SK-N-SH treated with all-trans-retinoic acid at 6 μM for 48 hours (cell line): ENCODE results near the gene CEBPA.

Experiments
- ATAC-seq: fragments of 200-7000 bp; cut with Tn5 transposase; 3 replicates; pipeline ENCODE4 v1.9.1; 2020; ENCODE audit warnings: mild to moderate bottlenecking, moderate library complexity
- ARNTL ChIP-seq: fragments of 450-650 bp; formaldehyde crosslinking; IDR thresholded peaks from 2 replicates; pipeline ENCODE4 v1.5.0; 2020; ENCODE audit warnings: low read depth, mild to moderate bottlenecking, moderate library complexity, borderline replicate concordance
- BACH2 ChIP-seq: fragments of 250-450 bp; sonication (Bioruptor Pico); IDR thresholded peaks from 2 replicates; pipeline ENCODE4 v1.9.0; 2021; ENCODE audit warnings: mild to moderate bottlenecking, borderline replicate concordance
- CREB5 ChIP-seq: fragments of 250-450 bp; sonication (Bioruptor Pico); IDR thresholded peaks from 2 replicates; pipeline ENCODE4 v1.5.1; 2020; ENCODE audit warnings: low read depth, mild to moderate bottlenecking, moderate library complexity
- CSDC2 ChIP-seq: fragments of 250-450 bp; sonication (Bioruptor Pico); IDR thresholded peaks from 2 replicates; pipeline ENCODE4 v1.5.0; 2020; ENCODE audit warnings: mild to moderate bottlenecking, moderate library complexity
- CSRNP3 ChIP-seq: fragments of 250-450 bp; sonication (Bioruptor Pico); IDR thresholded peaks from 2 replicates; pipeline ENCODE4 v1.5.1; 2021; ENCODE audit warnings: mild to moderate bottlenecking, moderate library complexity
- ESRRG ChIP-seq: fragments of 250-450 bp; sonication (Bioruptor Pico); IDR thresholded peaks from 2 replicates; pipeline ENCODE4 v1.6.1; 2021; ENCODE audit warnings: mild to moderate bottlenecking
- GLIS3 ChIP-seq: fragments of 250-450 bp; sonication (Bioruptor Pico); IDR thresholded peaks from 2 replicates; pipeline ENCODE4 v1.5.0; 2020; ENCODE audit warnings: mild to moderate bottlenecking, moderate library complexity
- ISL1 ChIP-seq: fragments of 250-450 bp; sonication (Bioruptor Pico); IDR thresholded peaks from 2 replicates; pipeline ENCODE4 v2.1.2; 2022; ENCODE audit warnings: mild to moderate bottlenecking, moderate library complexity
- OSR1 ChIP-seq: fragments of 250-450 bp; sonication (Bioruptor Pico); IDR thresholded peaks from 2 replicates; pipeline ENCODE4 v1.8.0; 2022; ENCODE audit warnings: moderate library complexity, mild to moderate bottlenecking, inconsistent platforms
- PATZ1 ChIP-seq: fragments of 250-450 bp; sonication (Bioruptor Pico); IDR thresholded peaks from 2 replicates; pipeline ENCODE4 v1.8.0; 2020; ENCODE audit warnings: mild to moderate bottlenecking, moderate library complexity, borderline replicate concordance
- PPARA ChIP-seq: fragments of 250-450 bp; sonication (Bioruptor Pico); IDR thresholded peaks from 2 replicates; pipeline ENCODE4 v1.5.0; 2020; ENCODE audit warnings: mild to moderate bottlenecking, borderline replicate concordance
- RARB ChIP-seq: fragments of 250-450 bp; sonication (Bioruptor Pico); IDR thresholded peaks from 2 replicates; pipeline ENCODE4 v1.8.0; 2021; ENCODE audit warnings: mild to moderate bottlenecking, moderate library complexity
- SNAI2 ChIP-seq: fragments of 250-450 bp; sonication (Bioruptor Pico); IDR thresholded peaks from 2 replicates; pipeline ENCODE4 v1.5.0; 2020; ENCODE audit warnings: mild to moderate bottlenecking, moderate library complexity
- TCF4 ChIP-seq: fragments of 250-450 bp; sonication (Bioruptor Pico); IDR thresholded peaks from 2 replicates; pipeline ENCODE4 v1.8.0; 2021; ENCODE audit warnings: mild to moderate bottlenecking, moderate library complexity, borderline replicate concordance
- TOX ChIP-seq: fragments of 250-450 bp; sonication (Bioruptor Pico); IDR thresholded peaks from 2 replicates; pipeline ENCODE4 v1.8.0; 2021; ENCODE audit warnings: mild to moderate bottlenecking, moderate library complexity, borderline replicate concordance
- TSHZ2 ChIP-seq: fragments of 250-450 bp; sonication (Bioruptor Pico); IDR thresholded peaks from 2 replicates; pipeline ENCODE4 v1.5.0; 2020; ENCODE audit warnings: mild to moderate bottlenecking, moderate library complexity
- ZC3H10 ChIP-seq: fragments of 250-450 bp; sonication (Bioruptor Pico); IDR thresholded peaks from 2 replicates; pipeline ENCODE4 v1.5.1; 2021; ENCODE audit warnings: mild to moderate bottlenecking, moderate library complexity
- ZFP3 ChIP-seq: fragments of 250-450 bp; sonication (Bioruptor Pico); IDR thresholded peaks from 2 replicates; pipeline ENCODE4 v1.5.0; 2020; ENCODE audit warnings: mild to moderate bottlenecking, moderate library complexity
- ZFP30 ChIP-seq: fragments of 450-650 bp; formaldehyde crosslinking; IDR thresholded peaks from 2 replicates; pipeline ENCODE4 v1.5.0; 2022; ENCODE audit warnings: mild to moderate bottlenecking, moderate library complexity
- ZNF565 ChIP-seq: fragments of 450-650 bp; formaldehyde crosslinking; conservative IDR thresholded peaks from 2 replicates; pipeline ENCODE4 v1.5.0; 2020; ENCODE audit warnings: low read depth, mild to moderate bottlenecking, moderate library complexity
- ZNF70 ChIP-seq: fragments of 450-650 bp; formaldehyde crosslinking; IDR thresholded peaks from 2 replicates; pipeline ENCODE4 v1.5.0; 2020; ENCODE audit warnings: mild to moderate bottlenecking, moderate library complexity
- ZNF8 ChIP-seq: fragments of 450-650 bp; formaldehyde crosslinking; IDR thresholded peaks from 2 replicates; pipeline ENCODE4 v1.5.0; 2020; ENCODE audit warnings: mild to moderate bottlenecking, moderate library complexity

CEBPA gene

GRCh38 chr19:33297401-33298145, 4.8 kb downstream of the CEBPA start:
- no peak for ATAC-seq
- TF ChIP-seq ZC3H10 (CRISPR knock-in tag): no peak
- no peak for TF ChIP-seq CSDC2 (CRISPR knock-in tag)
- no peak for TF ChIP-seq ARNTL (CRISPR knock-in tag)
- no peak for TF ChIP-seq OSR1
- TF ChIP-seq ZNF565 (CRISPR knock-in tag): no peak
- no peak for TF ChIP-seq ISL1
- no peak for TF ChIP-seq ZFP3 (CRISPR knock-in tag)
- no peak for TF ChIP-seq ZNF8 (CRISPR knock-in tag)
- no peak for TF ChIP-seq BACH2
- no peak for TF ChIP-seq CREB5 (CRISPR knock-in tag)
- TF ChIP-seq GLIS3 (CRISPR knock-in tag): no peak
- no peak for TF ChIP-seq ESRRG (CRISPR knock-in tag)
- TF ChIP-seq CSRNP3 (CRISPR knock-in tag): no peak
- no peak for TF ChIP-seq RARB
- TF ChIP-seq PATZ1 (CRISPR knock-in tag): no peak
- TF ChIP-seq ZNF70 (CRISPR knock-in tag): no peak
- no peak for TF ChIP-seq TSHZ2
- no peak for TF ChIP-seq TCF4 (CRISPR knock-in tag)
- no peak for TF ChIP-seq SNAI2 (CRISPR knock-in tag)
- TF ChIP-seq TOX: no peak
- TF ChIP-seq, all 23 proteins: peak for 0

GRCh38 chr19:33296488-33296971, 5.8 kb downstream of the CEBPA start:
- no peak for TF ChIP-seq CSRNP3 (CRISPR knock-in tag)
- no peak for TF ChIP-seq CSDC2 (CRISPR knock-in tag)
- no peak for TF ChIP-seq ARNTL (CRISPR knock-in tag)
- no peak for TF ChIP-seq GLIS3 (CRISPR knock-in tag)
- no peak for TF ChIP-seq ESRRG (CRISPR knock-in tag)
- TF ChIP-seq OSR1: no peak
- no peak for TF ChIP-seq ZFP30 (CRISPR knock-in tag)
- no peak for TF ChIP-seq BACH2
- no peak for TF ChIP-seq ZC3H10 (CRISPR knock-in tag)
- TF ChIP-seq PPARA (CRISPR knock-in tag): no peak
- TF ChIP-seq ZNF8 (CRISPR knock-in tag): no peak
- no peak for TF ChIP-seq TSHZ2
- TF ChIP-seq ZNF70 (CRISPR knock-in tag): no peak
- no peak for TF ChIP-seq CREB5 (CRISPR knock-in tag)
- no peak for ATAC-seq
